T-helper 9 cell (primary cell): ENCODE data around the gene SARM1.
"Not testable (repeated sequence)": the region's sequence is repeated elsewhere in the genome, so short reads cannot be mapped to it uniquely, and the experiment has no call there.

Experiments
- DNase-seq: peaks from one replicate; pipeline ENCODE4 v3.0.0-alpha.2; 2020

Gene SARM1

GRCh38 chr17:28433721-28434120, 62.2 kb downstream of the SARM1 start:
- no peak for DNase-seq

GRCh38 chr17:28434326-28434725, 62.8 kb downstream of the SARM1 start:
- not testable (repeated sequence) for DNase-seq

- DNase-seq: no peak
These were observed 72.6 kb downstream of the SARM1 start for GRCh38 chr17:28443901-28444638.

GRCh38 chr17:28446716-28447395, 75.4 kb downstream of the SARM1 start:
- DNase-seq: no peak

GRCh38 chr17:28447396-28447760, 75.9 kb downstream of the SARM1 start:
- no peak for DNase-seq

GRCh38 chr17:28449859-28450258, 78.4 kb downstream of the SARM1 start:
- no peak for DNase-seq
